ENCODE results near the gene BRME1. TPM values are rescaled to one million over a fixed set of nuclear protein-coding genes. Genes with fewer than 3 reads are reported as not detected.

The BRME1 gene
- total RNA-seq, 1 experiment from 2014 or later: 1.5 TPM

GRCh38 chr19:13848798-13849676, 56.9 kb downstream of the BRME1 start:
- H3K4me3 Mint-ChIP-seq (ENCODE audit: low read depth, unreplicated experiment): peak overlapping the region; percentile 8
- CTCF ChIA-PET: no interaction called here
- peaks cover 31% of the 10 kb centered on the region for H3K4me1 Mint-ChIP-seq (ENCODE audit: low read depth, unreplicated experiment)
- H3K36me3 Mint-ChIP-seq (ENCODE audit: insufficient read depth, unreplicated experiment): peaks cover 70% of the 10 kb centered on the region
- TF ChIP-seq, protein P1, sequence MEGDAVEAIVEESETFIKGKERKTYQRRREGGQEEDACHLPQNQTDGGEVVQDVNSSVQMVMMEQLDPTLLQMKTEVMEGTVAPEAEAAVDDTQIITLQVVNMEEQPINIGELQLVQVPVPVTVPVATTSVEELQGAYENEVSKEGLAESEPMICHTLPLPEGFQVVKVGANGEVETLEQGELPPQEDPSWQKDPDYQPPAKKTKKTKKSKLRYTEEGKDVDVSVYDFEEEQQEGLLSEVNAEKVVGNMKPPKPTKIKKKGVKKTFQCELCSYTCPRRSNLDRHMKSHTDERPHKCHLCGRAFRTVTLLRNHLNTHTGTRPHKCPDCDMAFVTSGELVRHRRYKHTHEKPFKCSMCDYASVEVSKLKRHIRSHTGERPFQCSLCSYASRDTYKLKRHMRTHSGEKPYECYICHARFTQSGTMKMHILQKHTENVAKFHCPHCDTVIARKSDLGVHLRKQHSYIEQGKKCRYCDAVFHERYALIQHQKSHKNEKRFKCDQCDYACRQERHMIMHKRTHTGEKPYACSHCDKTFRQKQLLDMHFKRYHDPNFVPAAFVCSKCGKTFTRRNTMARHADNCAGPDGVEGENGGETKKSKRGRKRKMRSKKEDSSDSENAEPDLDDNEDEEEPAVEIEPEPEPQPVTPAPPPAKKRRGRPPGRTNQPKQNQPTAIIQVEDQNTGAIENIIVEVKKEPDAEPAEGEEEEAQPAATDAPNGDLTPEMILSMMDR (IDR thresholded peaks at IDR 0.05; ENCODE audit: unreplicated experiment): no peak
- no peak for DNase-seq
- no TSS peak for BruUV-seq (replicated peaks)
- no peaks in the 10 kb centered on the region for H3K27me3 Mint-ChIP-seq (ENCODE audit: unreplicated experiment)
- intact Hi-C loops (cut with micrococcal nuclease; ENCODE audit: unreplicated experiment): no loop called here
- H3K27ac Mint-ChIP-seq (ENCODE audit: unreplicated experiment): peak overlapping the region; percentile 97
- no peaks in the 10 kb centered on the region for H3K9me3 Mint-ChIP-seq (ENCODE audit: low read depth, unreplicated experiment)

DNA sequence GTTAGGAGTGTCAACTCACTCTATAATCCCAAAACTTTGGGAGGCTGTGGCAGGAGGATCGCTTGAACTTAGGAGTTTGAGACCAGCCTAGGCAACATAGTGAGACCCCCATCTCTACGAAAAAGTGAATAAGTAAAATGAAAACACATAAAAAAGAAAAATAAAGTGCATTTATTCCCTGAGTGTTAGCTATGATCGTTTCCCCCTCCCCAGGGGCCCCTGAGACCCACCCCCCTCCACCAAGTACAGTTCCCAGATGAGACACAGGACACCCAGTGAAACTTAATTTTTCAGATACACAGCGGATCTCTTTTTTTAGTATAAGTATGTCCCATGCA, 57.6 kb downstream of the BRME1 start:
- TF ChIP-seq, protein P1 (IDR thresholded peaks at IDR 0.05; ENCODE audit: unreplicated experiment): no peak
- Mint-ChIP-seq H3K4me1 (ENCODE audit: low read depth, unreplicated experiment) (peaks cover 31% of the 10 kb centered on the region), H3K27ac (ENCODE audit: unreplicated experiment) (peak overlapping the region; percentile 97), H3K9me3 (ENCODE audit: low read depth, unreplicated experiment) (no peaks in the 10 kb centered on the region), H3K4me3 (ENCODE audit: low read depth, unreplicated experiment) (no peak overlapping the region), H3K27me3 (ENCODE audit: unreplicated experiment) (no peaks in the 10 kb centered on the region), H3K36me3 (ENCODE audit: insufficient read depth, unreplicated experiment) (peaks cover 72% of the 10 kb centered on the region)
- no TSS peak for BruUV-seq (replicated peaks)
- no peak for DNase-seq
- intact Hi-C loops (cut with micrococcal nuclease; ENCODE audit: unreplicated experiment): no loop called here
- CTCF ChIA-PET: no interaction called here

DNA sequence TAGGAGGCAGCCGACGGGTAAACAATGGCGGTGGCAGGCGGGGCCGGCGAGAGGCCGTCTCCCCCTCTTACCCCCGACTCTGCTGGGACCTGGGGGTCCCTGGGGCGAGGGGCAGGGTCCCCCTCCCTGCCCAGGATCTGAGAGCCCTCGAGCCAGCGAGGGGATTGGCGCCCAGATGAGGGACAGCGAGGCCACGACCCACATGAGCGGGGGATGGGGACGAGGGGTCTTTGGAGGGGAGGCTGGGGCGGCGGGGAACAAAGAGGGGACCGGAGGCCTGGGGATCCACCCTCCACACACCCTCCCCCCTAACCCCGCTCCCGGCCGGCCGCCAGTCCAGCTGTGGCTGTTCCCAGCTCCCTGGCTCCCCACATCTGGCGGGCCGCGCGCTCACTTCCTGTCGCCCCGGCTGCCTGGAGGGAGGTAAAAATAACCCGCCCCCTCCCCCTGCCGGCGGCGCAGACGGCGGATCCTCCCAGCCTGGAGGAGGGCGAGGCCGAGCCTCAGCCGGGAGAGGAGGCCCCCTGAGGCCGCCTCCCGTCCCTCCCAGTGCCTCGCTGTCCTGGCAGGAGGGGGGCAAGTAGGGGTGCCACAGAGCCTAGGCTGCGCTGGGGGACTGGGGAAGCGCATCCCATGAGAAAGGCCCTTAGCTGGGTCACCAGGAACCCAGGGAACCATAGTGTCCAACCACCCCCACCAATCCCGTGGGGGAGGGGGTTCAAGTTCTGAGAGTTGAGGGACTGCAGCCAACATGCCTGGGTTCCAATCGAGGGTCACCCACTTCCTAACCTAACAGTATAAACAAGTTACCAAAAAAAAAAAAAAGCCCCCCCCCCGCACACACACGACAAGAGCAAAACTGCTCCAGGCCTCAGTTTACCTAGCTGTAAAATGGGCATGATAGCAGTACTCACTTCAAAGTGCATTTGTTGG, 58.2 kb downstream of the BRME1 start:
- Mint-ChIP-seq H3K27ac (ENCODE audit: unreplicated experiment) (peak overlapping the region; percentile 98), H3K4me3 (ENCODE audit: low read depth, unreplicated experiment) (peak overlapping the region; percentile 60), H3K36me3 (ENCODE audit: insufficient read depth, unreplicated experiment) (peaks cover 78% of the 10 kb centered on the region), H3K4me1 (ENCODE audit: low read depth, unreplicated experiment) (peaks cover 31% of the 10 kb centered on the region), H3K9me3 (ENCODE audit: low read depth, unreplicated experiment) (no peaks in the 10 kb centered on the region), H3K27me3 (ENCODE audit: unreplicated experiment) (no peaks in the 10 kb centered on the region)
- TF ChIP-seq, protein P1 (IDR thresholded peaks at IDR 0.05; ENCODE audit: unreplicated experiment): no peak
- no TSS peak for BruUV-seq (replicated peaks)
- CTCF ChIA-PET: interaction anchor here (1.9 kb wide), 1 partner anchor 73 kb away, joined by 13 read pairs; the partner anchor contains the start of gene C19orf53
- intact Hi-C loops (cut with micrococcal nuclease; ENCODE audit: unreplicated experiment): no loop called here
- peak; percentile 88 for DNase-seq

- no TSS peak for BruUV-seq (replicated peaks)
- Mint-ChIP-seq H3K36me3 (ENCODE audit: insufficient read depth, unreplicated experiment) (peaks cover 87% of the 10 kb centered on the region), H3K27ac (ENCODE audit: unreplicated experiment) (peak overlapping the region; percentile 98), H3K27me3 (ENCODE audit: unreplicated experiment) (no peaks in the 10 kb centered on the region), H3K4me1 (ENCODE audit: low read depth, unreplicated experiment) (peaks cover 31% of the 10 kb centered on the region), H3K4me3 (ENCODE audit: low read depth, unreplicated experiment) (peak overlapping the region; percentile 60), H3K9me3 (ENCODE audit: low read depth, unreplicated experiment) (no peaks in the 10 kb centered on the region)
- CTCF ChIA-PET: interaction anchor here (0.6 to 1.9 kb wide), 5 partner anchors 12 to 716 kb away, joined by 3 to 13 read pairs (median 5); partner anchors contain the start of gene C19orf53
- TF ChIP-seq, protein P1 (IDR thresholded peaks at IDR 0.05; ENCODE audit: unreplicated experiment): no peak
- peak; percentile 96 for DNase-seq
- intact Hi-C loops (cut with micrococcal nuclease; ENCODE audit: unreplicated experiment): no loop called here
Measured at GRCh38 chr19:13846557-13847406, 59.1 kb downstream of the BRME1 start.
